H9 (cell line): ENCODE data around the gene KIRREL3. TPM values are rescaled to one million over a fixed set of nuclear protein-coding genes. Genes with fewer than 3 reads are reported as not detected.

Experiments used
- DNase-seq: peaks from one replicate; pipeline ENCODE4 v3.0.0-alpha.2; 2017
- H2AFZ ChIP-seq: one replicate; pipeline ENCODE4 v1.6.1; 2013; ENCODE audit warnings: mild to moderate bottlenecking, low read length, control low read depth, moderate library complexity
- H2AK5ac ChIP-seq: 2 replicates; pipeline ENCODE4 v1.6.1; 2013; ENCODE audit warnings: low read length, control low read depth, mixed read lengths; ENCODE audit not compliant: insufficient read length
- H2BK120ac ChIP-seq: one replicate; pipeline ENCODE4 v1.6.1; 2013; ENCODE audit warnings: low read depth, mild to moderate bottlenecking, low read length, control low read depth, inconsistent platforms; ENCODE audit not compliant: poor library complexity, severe bottlenecking
- H2BK12ac ChIP-seq: 2 replicates; pipeline ENCODE4 v1.6.1; 2013; ENCODE audit warnings: low read length, control low read depth, mixed read lengths, low read depth; ENCODE audit not compliant: insufficient read length
- H2BK15ac ChIP-seq: 2 replicates; pipeline ENCODE4 v1.6.1; 2013; ENCODE audit warnings: low read depth, low read length, control low read depth
- H2BK20ac ChIP-seq: one replicate; pipeline ENCODE4 v1.6.1; 2013; ENCODE audit warnings: low read depth, mild to moderate bottlenecking, low read length, control low read depth, inconsistent platforms; ENCODE audit not compliant: poor library complexity, severe bottlenecking
- H2BK5ac ChIP-seq: 2 replicates; pipeline ENCODE4 v1.6.1; 2013; ENCODE audit warnings: low read length, control low read depth, mixed read lengths; ENCODE audit not compliant: insufficient read length
- H3K14ac ChIP-seq: 2 replicates; pipeline ENCODE4 v1.6.1; 2013; ENCODE audit warnings: low read length, control low read depth; ENCODE audit not compliant: insufficient read depth
- H3K18ac ChIP-seq: 2 replicates; pipeline ENCODE4 v1.6.1; 2013; ENCODE audit warnings: low read depth, mild to moderate bottlenecking, mixed read lengths, low read length, control low read depth; ENCODE audit not compliant: insufficient read length
- H3K23ac ChIP-seq: 2 replicates; pipeline ENCODE4 v1.6.1; 2013; ENCODE audit warnings: low read length, control low read depth, mixed read lengths, low read depth; ENCODE audit not compliant: insufficient read length
- H3K23me2 ChIP-seq: 2 replicates; pipeline ENCODE4 v1.6.1; 2013; ENCODE audit warnings: low read depth, mild to moderate bottlenecking, mixed read lengths, low read length, control low read depth; ENCODE audit not compliant: insufficient read length, poor library complexity, severe bottlenecking
- H3K27ac ChIP-seq: 2 replicates; pipeline ENCODE4 v1.5.1; 2013; ENCODE audit warnings: low read length, control low read depth, mixed read lengths, low read depth; ENCODE audit not compliant: insufficient read length
- H3K27me3 ChIP-seq: 2 replicates; pipeline ENCODE4 v1.6.1; 2013; ENCODE audit warnings: low read length, control low read depth, inconsistent platforms; ENCODE audit not compliant: insufficient read depth
- H3K4ac ChIP-seq: 2 replicates; pipeline ENCODE4 v1.6.1; 2013; ENCODE audit warnings: low read depth, mild to moderate bottlenecking, control low read depth, inconsistent platforms, low read length, moderate library complexity
- H3K4me1 ChIP-seq: 2 replicates; pipeline ENCODE4 v1.6.1; 2013; ENCODE audit warnings: low read length, control low read depth, inconsistent platforms; ENCODE audit not compliant: insufficient read depth
- H3K4me2 ChIP-seq: 2 replicates; pipeline ENCODE4 v1.6.1; 2013; ENCODE audit warnings: low read length, control low read depth, mixed read lengths; ENCODE audit not compliant: insufficient read length, insufficient read depth
- H3K56ac ChIP-seq: 2 replicates; pipeline ENCODE4 v1.6.1; 2013; ENCODE audit warnings: low read depth, mild to moderate bottlenecking, mixed read lengths, low read length, control low read depth; ENCODE audit not compliant: insufficient read length
- H3K79me1 ChIP-seq: 2 replicates; pipeline ENCODE4 v1.6.1; 2013; ENCODE audit warnings: low read depth, mild to moderate bottlenecking, moderate library complexity, low read length, control low read depth, inconsistent platforms; ENCODE audit not compliant: insufficient read depth, poor library complexity, severe bottlenecking
- H3K79me2 ChIP-seq: 2 replicates; pipeline ENCODE4 v1.6.1; 2013; ENCODE audit warnings: low read length, control low read depth, inconsistent platforms; ENCODE audit not compliant: insufficient read depth
- H3K9ac ChIP-seq: 2 replicates; pipeline ENCODE4 v1.6.1; 2013; ENCODE audit warnings: low read length, control low read depth, mixed read lengths; ENCODE audit not compliant: insufficient read length; ENCODE audit errors: extremely low read depth
- H3K9me3 ChIP-seq: one replicate; pipeline ENCODE4 v1.6.1; 2013; ENCODE audit warnings: low read depth, low read length, inconsistent platforms; ENCODE audit not compliant: control insufficient read depth
- H3T11ph ChIP-seq: one replicate; pipeline ENCODE4 v1.6.1; 2013; ENCODE audit warnings: mild to moderate bottlenecking, low read length, control low read depth, inconsistent platforms
- H4K20me1 ChIP-seq: one replicate; pipeline ENCODE4 v1.6.1; 2013; ENCODE audit not compliant: control insufficient read depth, insufficient read length, insufficient read depth
- H4K5ac ChIP-seq: 2 replicates; pipeline ENCODE4 v1.6.1; 2013; ENCODE audit warnings: low read depth, mild to moderate bottlenecking, mixed read lengths, low read length, control low read depth; ENCODE audit not compliant: insufficient read length
- H4K8ac ChIP-seq: replicated peaks from 2 replicates; pipeline ENCODE4 v1.6.1; 2013; ENCODE audit warnings: low read length, control low read depth, mixed read lengths, low read depth; ENCODE audit not compliant: insufficient read length
- H4K91ac ChIP-seq: 2 replicates; pipeline ENCODE4 v1.6.1; 2013; ENCODE audit warnings: low read depth, mild to moderate bottlenecking, moderate library complexity, mixed read lengths, low read length, control low read depth; ENCODE audit not compliant: insufficient read length
- H3K27ac Mint-ChIP-seq, 3 experiments: 2 replicates in 2 of 3; 3 replicates in 1 of 3; pipeline ENCODE4 v1.8.0; 2020 to 2021; ENCODE audit warnings: mixed read lengths in 3 of 3, mild to moderate bottlenecking in 1 of 3, moderate library complexity in 1 of 3
- H3K27me3 Mint-ChIP-seq: 2 replicates; pipeline ENCODE4 v1.8.0; 2021; ENCODE audit warnings: low read depth, mild to moderate bottlenecking, moderate library complexity, mixed read lengths
- H3K36me3 Mint-ChIP-seq, 3 experiments: 2 replicates in 2 of 3; 3 replicates in 1 of 3; pipeline ENCODE4 v1.8.0; 2020 to 2021; ENCODE audit warnings: low read depth in 3 of 3, mixed read lengths in 3 of 3; ENCODE audit not compliant: insufficient read depth in 1 of 3
- H3K4me1 Mint-ChIP-seq, 2 experiments: 2 replicates each; pipeline ENCODE4 v1.8.0; 2020; ENCODE audit warnings: mixed read lengths in 2 of 2
- H3K4me3 Mint-ChIP-seq, 2 experiments: 2 replicates in 1 of 2; 3 replicates in 1 of 2; pipeline ENCODE4 v1.8.0; 2020 to 2021; ENCODE audit warnings: mild to moderate bottlenecking in 2 of 2, mixed read lengths in 2 of 2, moderate library complexity in 1 of 2
- H3K9me3 Mint-ChIP-seq, 2 experiments: 2 replicates in 1 of 2; 3 replicates in 1 of 2; pipeline ENCODE4 v1.8.0; 2020; ENCODE audit warnings: mild to moderate bottlenecking in 2 of 2, mixed read lengths in 2 of 2, moderate library complexity in 1 of 2
- WGBS: extraction: QIAGEN DNeasy Blood & Tissue Kit; methylation state at CpG from one replicate; pipeline ENCODE4 v1.1.7; 2013; ENCODE audit warnings: missing lambda C conversion rate, low lambda C conversion rate, mixed read lengths; ENCODE audit not compliant: insufficient read length; ENCODE audit errors: extremely low coverage; 5-methylcytosine and 5-hydroxymethylcytosine counted together
- total RNA-seq: library from RNA; stranded (reverse); gene quantifications from 2 replicates; pipeline ENCODE4 v1.2.1, GENCODE V29; 2021
- TF ChIP-seq, protein P1 (sequence below): fragments of 200-600 bp; sonication (generic); conservative IDR thresholded peaks from 3 replicates; pipeline ENCODE4 v1.8.0; 2021; ENCODE audit warnings: antibody characterized with exemption, mild to moderate bottlenecking

The KIRREL3 gene
- total RNA-seq, 1 experiment from 2014 or later = 0.17 TPM

DNA sequence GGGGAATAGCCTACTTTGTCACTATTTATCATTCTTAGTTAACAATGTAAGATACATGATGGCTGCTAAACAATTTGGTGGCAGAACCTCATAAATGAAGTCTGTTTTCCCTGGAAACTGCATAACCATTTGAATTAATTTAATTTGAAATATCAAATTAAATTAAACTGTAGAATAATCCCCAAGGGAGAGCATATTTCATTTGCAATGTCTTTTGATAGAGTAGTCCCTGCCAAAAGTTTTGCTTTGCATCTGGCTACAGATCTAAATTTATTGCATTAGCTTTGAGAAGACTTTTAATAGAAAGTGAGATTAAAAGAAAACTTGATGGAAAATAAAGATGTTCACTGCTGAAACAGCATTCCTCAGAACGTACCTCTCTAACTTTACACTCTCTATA lies 246.6 kb downstream of the KIRREL3 start:
- H3K27me3 ChIP-seq = no peaks in the 10 kb centered on the region
- H3K79me1 ChIP-seq = no peaks in the 10 kb centered on the region

More for the DNA sequence above, 246.6 kb downstream of the KIRREL3 start:
- no peak overlapping the region for H3K4me2 ChIP-seq
- no peaks in the 10 kb centered on the region for H3K9me3 Mint-ChIP-seq
- H2BK120ac ChIP-seq = no peak overlapping the region
- H3K27me3 Mint-ChIP-seq = no peaks in the 10 kb centered on the region; the same call in 1 of the 2 replicates
- no peak overlapping the region for H3K27ac Mint-ChIP-seq
- no peak overlapping the region for H3K9ac ChIP-seq
- no peak overlapping the region for H2BK5ac ChIP-seq
- no peaks in the 10 kb centered on the region for H4K20me1 ChIP-seq
- no peak overlapping the region for H2AK5ac ChIP-seq
- no peak overlapping the region for H4K91ac ChIP-seq
- peaks cover 4 to 5% of the 10 kb centered on the region in 2 experiments; a peak in 3 of 4 replicates for H3K4me1 Mint-ChIP-seq
- no peak overlapping the region for H3K14ac ChIP-seq
- no peaks in the 10 kb centered on the region for H3K23me2 ChIP-seq
- no peaks in the 10 kb centered on the region for H3K4me1 ChIP-seq
- no peaks in the 10 kb centered on the region for H3K9me3 ChIP-seq
- H3T11ph ChIP-seq = no peak overlapping the region
- H3K36me3 Mint-ChIP-seq = no peaks in the 10 kb centered on the region
- no peak overlapping the region for H3K18ac ChIP-seq
- no peak overlapping the region for H2BK12ac ChIP-seq
- H2AFZ ChIP-seq = no peak overlapping the region
- no peak overlapping the region for H3K56ac ChIP-seq
- H4K8ac ChIP-seq = no peak overlapping the region
- TF ChIP-seq, protein P1, sequence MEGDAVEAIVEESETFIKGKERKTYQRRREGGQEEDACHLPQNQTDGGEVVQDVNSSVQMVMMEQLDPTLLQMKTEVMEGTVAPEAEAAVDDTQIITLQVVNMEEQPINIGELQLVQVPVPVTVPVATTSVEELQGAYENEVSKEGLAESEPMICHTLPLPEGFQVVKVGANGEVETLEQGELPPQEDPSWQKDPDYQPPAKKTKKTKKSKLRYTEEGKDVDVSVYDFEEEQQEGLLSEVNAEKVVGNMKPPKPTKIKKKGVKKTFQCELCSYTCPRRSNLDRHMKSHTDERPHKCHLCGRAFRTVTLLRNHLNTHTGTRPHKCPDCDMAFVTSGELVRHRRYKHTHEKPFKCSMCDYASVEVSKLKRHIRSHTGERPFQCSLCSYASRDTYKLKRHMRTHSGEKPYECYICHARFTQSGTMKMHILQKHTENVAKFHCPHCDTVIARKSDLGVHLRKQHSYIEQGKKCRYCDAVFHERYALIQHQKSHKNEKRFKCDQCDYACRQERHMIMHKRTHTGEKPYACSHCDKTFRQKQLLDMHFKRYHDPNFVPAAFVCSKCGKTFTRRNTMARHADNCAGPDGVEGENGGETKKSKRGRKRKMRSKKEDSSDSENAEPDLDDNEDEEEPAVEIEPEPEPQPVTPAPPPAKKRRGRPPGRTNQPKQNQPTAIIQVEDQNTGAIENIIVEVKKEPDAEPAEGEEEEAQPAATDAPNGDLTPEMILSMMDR = no peak
- H3K27ac ChIP-seq = no peak overlapping the region
- H3K79me2 ChIP-seq = no peaks in the 10 kb centered on the region
- no peak overlapping the region for H3K23ac ChIP-seq
- no peak overlapping the region for H3K4me3 Mint-ChIP-seq
- DNase-seq = no peak
- H4K5ac ChIP-seq = no peak overlapping the region
- no peak overlapping the region for H2BK15ac ChIP-seq
- no peak overlapping the region for H3K4ac ChIP-seq
- H2BK20ac ChIP-seq = no peak overlapping the region
- no CpG with 5 or more reads among the region's 1 CpG for WGBS
